Upper lobe of right lung (tissue), 1 donor: ENCODE data around the gene ITSN1. TPM values are rescaled to one million over a fixed set of nuclear protein-coding genes. Genes with fewer than 3 reads are reported as not detected.
"Not testable (repeated sequence)": the region's sequence is repeated elsewhere in the genome, so short reads cannot be mapped to it uniquely, and the experiment has no call there.

ENCODE experiments used
- ATAC-seq: fragments of 200-7000 bp; cut with Tn5 transposase; one replicate; pipeline ENCODE4 v1.9.1; 2020; ENCODE audit warnings: mild to moderate bottlenecking, moderate library complexity
- DNase-seq: peaks from one replicate; pipeline ENCODE4 v3.0.0-alpha.2; 2020
- H3K27ac ChIP-seq: fragments of 200-600 bp; one replicate; pipeline ENCODE4 v1.8.0; 2022
- H3K27me3 ChIP-seq: fragments of 200-600 bp; one replicate; pipeline ENCODE4 v1.8.0; 2022; ENCODE audit warnings: mild to moderate bottlenecking
- H3K36me3 ChIP-seq: fragments of 200-600 bp; one replicate; pipeline ENCODE4 v1.8.0; 2022
- H3K4me1 ChIP-seq: fragments of 200-600 bp; one replicate; pipeline ENCODE4 v1.8.0; 2022
- H3K4me3 ChIP-seq: fragments of 200-600 bp; one replicate; pipeline ENCODE4 v1.8.0; 2022; ENCODE audit warnings: mild to moderate bottlenecking
- H3K9me3 ChIP-seq: fragments of 200-600 bp; one replicate; pipeline ENCODE4 v1.8.0; 2022
- CTCF ChIP-seq: fragments of 200-600 bp; IDR thresholded peaks from one replicate; pipeline ENCODE4 v1.8.0; 2022; ENCODE audit warnings: antibody characterized with exemption
- intact Hi-C: fragments of 100-400 bp; cut with DNase I; formaldehyde crosslinking; loops from one replicate; pipeline ENCODE4 v1.11.0; 2022
- total RNA-seq: library from RNA; stranded (reverse); fragmentation: NEBNext Ultra II Directional; extraction: Animal tissue kit (Norgen Biotek cat#: 25700); gene quantifications from one replicate; pipeline ENCODE4 v1.2.1, GENCODE V29; 2021
- donor health status: DM: no; HTN: yes; CAD: no; lungs with severe emphysema.

Gene ITSN1
- total RNA-seq, 1 donor from 2014 or later: 32.0 TPM

- H3K27ac ChIP-seq: no peak overlapping the region
- ATAC-seq: peak; percentile 9
- no peaks in the 10 kb centered on the region for H3K36me3 ChIP-seq
Observed at GRCh38 chr21:33857846-33858666, 215.8 kb downstream of the ITSN1 start.

GRCh38 chr21:33858667-33859372 lies 216.5 kb downstream of the ITSN1 start:
- Histone ChIP-seq H3K36me3 (no peaks in the 10 kb centered on the region), H3K4me3 (no peak overlapping the region), H3K27ac (no peak overlapping the region), H3K27me3 (no peaks in the 10 kb centered on the region), H3K9me3 (no peaks in the 10 kb centered on the region), H3K4me1 (no peaks in the 10 kb centered on the region)
- no peak for ATAC-seq
- peak; percentile 31 for DNase-seq
- intact Hi-C loops: no loop called here
- TF ChIP-seq CTCF: no peak

More at GRCh38 chr21:33857846-33858666, 215.8 kb downstream of the ITSN1 start:
- TF ChIP-seq CTCF: no peak
- H3K4me3 ChIP-seq: no peak overlapping the region
- H3K27me3 ChIP-seq: no peaks in the 10 kb centered on the region
- H3K4me1 ChIP-seq: no peaks in the 10 kb centered on the region
- H3K9me3 ChIP-seq: no peaks in the 10 kb centered on the region
- peak; percentile 40 for DNase-seq
- intact Hi-C loops: no loop called here

GRCh38 chr21:33859373-33860102 lies 217.2 kb downstream of the ITSN1 start:
- H3K27me3 ChIP-seq: no peaks in the 10 kb centered on the region

GRCh38 chr21:33860332-33860879 lies 218.1 kb downstream of the ITSN1 start:
- intact Hi-C loops: no loop called here
- DNase-seq: peak; percentile 46
- no peaks in the 10 kb centered on the region for H3K27me3 ChIP-seq
- H3K27ac ChIP-seq: no peak overlapping the region
- TF ChIP-seq CTCF: no peak
- no peak overlapping the region for H3K4me3 ChIP-seq
- no peaks in the 10 kb centered on the region for H3K4me1 ChIP-seq
- no peak for ATAC-seq
- H3K36me3 ChIP-seq: no peaks in the 10 kb centered on the region
- no peaks in the 10 kb centered on the region for H3K9me3 ChIP-seq

More at GRCh38 chr21:33859373-33860102, 217.2 kb downstream of the ITSN1 start:
- intact Hi-C loops: no loop called here
- no peaks in the 10 kb centered on the region for H3K4me1 ChIP-seq
- DNase-seq: peak; percentile 18
- H3K4me3 ChIP-seq: no peak overlapping the region
- no peak overlapping the region for H3K27ac ChIP-seq
- TF ChIP-seq CTCF: no peak
- no peak for ATAC-seq
- no peaks in the 10 kb centered on the region for H3K36me3 ChIP-seq
- no peaks in the 10 kb centered on the region for H3K9me3 ChIP-seq

GRCh38 chr21:33861125-33861524 lies 218.8 kb downstream of the ITSN1 start:
- ATAC-seq: no peak

GRCh38 chr21:33863191-33863590 lies 220.9 kb downstream of the ITSN1 start:
- H3K4me1 ChIP-seq, H3K27me3 ChIP-seq, DNase-seq, H3K9me3 ChIP-seq, ATAC-seq, H3K36me3 ChIP-seq, H3K4me3 ChIP-seq, H3K27ac ChIP-seq, intact Hi-C loops: not testable (repeated sequence)

More at GRCh38 chr21:33861125-33861524, 218.8 kb downstream of the ITSN1 start:
- H3K4me1 ChIP-seq: no peaks in the 10 kb centered on the region
- no peak overlapping the region for H3K4me3 ChIP-seq
- intact Hi-C loops: no loop called here
- H3K9me3 ChIP-seq: no peaks in the 10 kb centered on the region
- no peaks in the 10 kb centered on the region for H3K27me3 ChIP-seq
- TF ChIP-seq CTCF: no peak
- DNase-seq: no peak
- H3K27ac ChIP-seq: no peak overlapping the region
- no peaks in the 10 kb centered on the region for H3K36me3 ChIP-seq
